Activated naive CD4-positive, alpha-beta T cell treated with anti-CD3 and anti-CD28 coated beads, Interleukin-2, amount 50 U/mL, for 72 hours (primary cell): Measurements from ENCODE around the gene FBXL15. TPM values are rescaled to one million over a fixed set of nuclear protein-coding genes. Genes with fewer than 3 reads are reported as not detected.
A peak's percentile ranks its signal among the peaks of the same experiment; 100 is the strongest.

Source experiments
- ATAC-seq, 2 donors: fragments of 150-1000 bp; cut with Tn5 transposase; 2 replicates each; pipeline ENCODE4 v1.10.0; 2021; ENCODE audit warnings: mild to moderate bottlenecking in 2 of 2, moderate library complexity in 2 of 2
- DNase-seq, 2 donors: peaks; one replicate each; pipeline ENCODE4 v3.0.0; 2021 to 2022; ENCODE audit warnings: low spot score in 2 of 2
- H3K27ac Mint-ChIP-seq, 2 donors: one replicate each; pipeline ENCODE4 v1.8.0; 2022; ENCODE audit warnings: mild to moderate bottlenecking in 2 of 2, mixed read lengths in 2 of 2
- H3K36me3 Mint-ChIP-seq, 2 donors: one replicate each; pipeline ENCODE4 v1.8.0; 2022; ENCODE audit warnings: mixed read lengths in 2 of 2
- H3K9me3 Mint-ChIP-seq, 2 donors: one replicate each; pipeline ENCODE4 v1.8.0; 2022; ENCODE audit warnings: mixed read lengths in 2 of 2
- total RNA-seq, 2 donors: library from RNA; stranded (reverse); gene quantifications; one replicate each; pipeline ENCODE4 v1.2.3, GENCODE V29; 2022

Gene FBXL15
- total RNA-seq, 2 donors from 2014 or later, result 12.9 to 27.4 TPM

DNA sequence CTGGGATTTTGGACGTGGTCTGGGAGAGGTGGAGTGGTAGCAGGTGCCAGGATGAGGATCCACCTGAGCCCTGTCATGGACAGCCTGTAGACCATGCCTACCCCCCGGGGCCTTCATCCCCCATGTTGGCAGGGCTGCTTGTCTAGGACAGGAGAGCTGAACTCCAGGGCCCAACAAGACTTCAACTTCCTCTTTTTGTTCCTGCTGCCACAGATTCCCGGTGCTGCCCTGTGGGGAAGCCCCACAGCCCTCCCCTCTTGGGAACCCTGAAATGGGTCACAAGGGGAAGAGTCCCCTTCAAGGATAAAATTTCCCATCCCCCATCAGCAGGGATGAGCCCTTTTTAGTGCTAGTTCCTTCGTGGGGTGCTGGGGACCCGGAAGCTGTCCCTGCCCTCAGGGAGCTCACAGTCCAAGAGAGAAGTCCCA lies 13.0 kb downstream of the FBXL15 start:
- no peaks in the 10 kb centered on the region for H3K9me3 Mint-ChIP-seq
- DNase-seq (no peak), ATAC-seq (no peak)
- H3K36me3 Mint-ChIP-seq, result peaks cover 27 to 33% of the 10 kb centered on the region in 2 donors
- H3K27ac Mint-ChIP-seq, result peak overlapping the region; percentile 96 to 97

GRCh38 chr10:102434394-102435132 lies 13.9 kb downstream of the FBXL15 start:
- peaks cover 27 to 33% of the 10 kb centered on the region in 2 donors for H3K36me3 Mint-ChIP-seq
- DNase-seq (no peak), ATAC-seq (no peak)
- H3K9me3 Mint-ChIP-seq, result no peaks in the 10 kb centered on the region
- peak overlapping the region; percentile 48 to 84 for H3K27ac Mint-ChIP-seq

DNA sequence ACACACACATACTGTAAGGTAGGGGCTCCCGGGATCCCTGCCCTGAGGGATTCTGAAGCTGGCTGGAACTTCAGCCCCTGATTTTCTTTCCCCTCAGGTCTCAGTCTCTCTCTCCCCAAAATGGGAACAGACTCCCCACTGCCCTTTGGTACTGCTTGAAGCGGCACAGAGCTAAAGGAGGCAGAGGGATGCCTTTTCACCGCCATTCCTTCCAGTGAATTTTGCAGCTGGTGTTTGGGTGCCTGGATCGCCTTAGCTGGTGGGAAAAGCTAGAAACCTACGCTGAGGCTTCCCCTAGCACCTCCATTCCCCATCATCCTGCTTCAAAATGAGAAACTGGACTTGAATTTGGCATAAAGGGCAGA lies 14.5 kb downstream of the FBXL15 start:
- DNase-seq (no peak), ATAC-seq (no peak)
- Mint-ChIP-seq H3K27ac (peak overlapping the region; percentile 81 to 84), H3K9me3 (no peaks in the 10 kb centered on the region), H3K36me3 (peaks cover 27 to 33% of the 10 kb centered on the region in 2 donors)

DNA sequence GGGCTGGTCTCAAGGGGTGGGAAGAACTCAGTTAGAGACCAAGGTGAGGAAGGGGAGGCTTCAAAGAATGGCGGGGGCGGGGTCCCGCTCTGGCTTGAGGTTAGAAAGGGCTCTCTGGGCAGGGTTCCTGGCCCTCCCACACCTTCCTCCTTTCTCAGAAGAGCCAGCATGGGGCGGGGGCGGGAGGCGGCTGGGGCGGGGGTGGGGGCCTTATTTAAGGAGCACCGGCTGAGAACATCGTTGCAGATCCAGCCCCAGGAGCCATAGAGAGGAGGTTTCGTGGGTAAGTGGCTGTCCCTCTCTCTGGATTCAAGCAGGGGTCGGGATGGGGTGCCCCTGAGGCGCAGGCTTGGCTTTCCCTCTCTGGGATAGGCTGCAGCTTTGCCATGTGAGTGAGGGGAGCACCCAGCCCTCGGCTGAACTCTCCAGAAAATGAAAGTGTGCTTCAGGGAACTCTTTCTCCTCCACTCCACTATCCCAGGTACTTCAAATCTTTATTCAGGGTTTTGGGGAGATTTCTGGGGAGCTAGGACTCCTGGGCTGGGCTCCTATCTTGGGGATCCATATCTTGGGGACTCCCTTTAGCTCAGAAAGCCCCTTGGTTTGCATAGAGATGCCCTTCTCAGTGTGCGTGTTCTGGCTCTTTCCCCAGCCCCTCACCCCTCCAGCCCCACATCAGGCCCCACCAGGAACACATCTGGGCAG lies 15.0 kb downstream of the FBXL15 start:
- no peaks in the 10 kb centered on the region for H3K9me3 Mint-ChIP-seq
- peak in 1 of 2 donors; percentile 39 for DNase-seq
- ATAC-seq, result peak; percentile 24 to 27
- peaks cover 27 to 33% of the 10 kb centered on the region in 2 donors for H3K36me3 Mint-ChIP-seq
- H3K27ac Mint-ChIP-seq, result peak overlapping the region; percentile 84 to 90

GRCh38 chr10:102436312-102436711 lies 15.7 kb downstream of the FBXL15 start:
- no peaks in the 10 kb centered on the region for H3K9me3 Mint-ChIP-seq
- H3K36me3 Mint-ChIP-seq, result peaks cover 27 to 33% of the 10 kb centered on the region in 2 donors
- ATAC-seq, result no peak
- peak overlapping the region; percentile 84 to 90 for H3K27ac Mint-ChIP-seq
- no peak for DNase-seq

- ATAC-seq (no peak), DNase-seq (no peak)
- Mint-ChIP-seq H3K27ac (peak overlapping the region; percentile 81 to 84), H3K36me3 (peaks cover 20 to 22% of the 10 kb centered on the region in 2 donors), H3K9me3 (no peaks in the 10 kb centered on the region)
Measured at GRCh38 chr10:102437515-102437914, 16.9 kb downstream of the FBXL15 start.

DNA sequence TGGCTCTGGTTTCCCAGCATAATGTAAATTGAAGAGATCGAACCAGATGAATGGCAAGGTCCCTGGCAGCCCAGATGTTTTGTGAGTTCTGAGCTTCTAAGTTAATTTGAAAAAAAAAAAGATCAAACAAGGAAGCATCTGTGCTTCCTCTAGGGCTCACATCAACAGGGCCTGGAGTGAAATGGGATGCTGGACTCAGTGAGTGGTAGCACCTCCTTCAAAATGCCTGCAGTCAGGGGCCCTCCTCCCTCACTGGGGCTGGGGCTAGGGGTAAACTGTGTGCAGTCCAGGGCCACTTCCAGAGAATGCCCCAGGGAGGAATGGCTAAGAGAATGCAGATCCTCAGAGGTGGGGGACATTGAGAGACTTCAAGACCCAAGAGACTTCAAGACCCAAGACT lies 17.7 kb downstream of the FBXL15 start:
- no peak for ATAC-seq
- peaks cover 20 to 22% of the 10 kb centered on the region in 2 donors for H3K36me3 Mint-ChIP-seq
- H3K27ac Mint-ChIP-seq, result peak overlapping the region in 1 of 2 donors; percentile 84
- no peaks in the 10 kb centered on the region for H3K9me3 Mint-ChIP-seq
- no peak for DNase-seq

GRCh38 chr10:102444851-102445250 lies 24.2 kb downstream of the FBXL15 start:
- no peak for DNase-seq
- ATAC-seq, result no peak
- H3K9me3 Mint-ChIP-seq, result no peaks in the 10 kb centered on the region
- H3K27ac Mint-ChIP-seq, result no peak overlapping the region
- peaks cover 0 to under 1% of the 10 kb centered on the region in 2 donors for H3K36me3 Mint-ChIP-seq

GRCh38 chr10:102449321-102450123 lies 28.9 kb downstream of the FBXL15 start:
- peak; percentile 78 to 80 for DNase-seq
- ATAC-seq, result peak; percentile 49 to 67
- Mint-ChIP-seq H3K27ac (peak overlapping the region; percentile 94), H3K9me3 (no peaks in the 10 kb centered on the region), H3K36me3 (peaks cover 10 to 22% of the 10 kb centered on the region in 2 donors)

GRCh38 chr10:102450124-102450373 lies 29.4 kb downstream of the FBXL15 start:
- Mint-ChIP-seq H3K36me3 (peaks cover 15 to 22% of the 10 kb centered on the region in 2 donors), H3K9me3 (no peaks in the 10 kb centered on the region), H3K27ac (peak overlapping the region; percentile 94)
- DNase-seq (no peak), ATAC-seq (peak in 1 of 2 donors; percentile 0)

GRCh38 chr10:102450374-102451104 lies 29.9 kb downstream of the FBXL15 start:
- peak overlapping the region; percentile 94 for H3K27ac Mint-ChIP-seq
- peaks cover 17 to 22% of the 10 kb centered on the region in 2 donors for H3K36me3 Mint-ChIP-seq
- ATAC-seq (peak; percentile 53 to 80), DNase-seq (peak; percentile 84 to 86)
- no peaks in the 10 kb centered on the region for H3K9me3 Mint-ChIP-seq

- H3K27ac Mint-ChIP-seq, result peak within 1 kb of the TSS; percentile 83 to 94
- H3K36me3 Mint-ChIP-seq, result peaks cover 17 to 22% of the 10 kb centered on the region in 2 donors
- ATAC-seq (no peak), DNase-seq (no peak)
- no peaks in the 10 kb centered on the region for H3K9me3 Mint-ChIP-seq
Measured at GRCh38 chr10:102451105-102451969, 30.7 kb downstream of the FBXL15 start, which contains the start of gene C10orf95. C10orf95 (minus strand) TSS chr10:102451543; CDS start chr10:102451093, 450 bp downstream.

GRCh38 chr10:102452672-102453340 lies 32.2 kb downstream of the FBXL15 start:
- DNase-seq, result peak; percentile 68 to 90
- peak; percentile 71 to 82 for ATAC-seq
- peak overlapping the region; percentile 86 to 92 for H3K27ac Mint-ChIP-seq
- no peaks in the 10 kb centered on the region for H3K9me3 Mint-ChIP-seq
- peaks cover 22 to 23% of the 10 kb centered on the region in 2 donors for H3K36me3 Mint-ChIP-seq

- Mint-ChIP-seq H3K9me3 (no peaks in the 10 kb centered on the region), H3K27ac (peak overlapping the region; percentile 50 to 86), H3K36me3 (peaks cover 22 to 23% of the 10 kb centered on the region in 2 donors)
- no peak for DNase-seq
- ATAC-seq, result no peak
Measured at GRCh38 chr10:102453502-102453901, 32.9 kb downstream of the FBXL15 start.
